Stimulated activated CD8-positive, alpha-beta memory T cell treated with anti-CD3 and anti-CD28 coated beads, Interleukin-15, amount 100 ng/mL, for 4 hours (primary cell): ENCODE results near the gene ZRANB3.
"Not testable (repeated sequence)": the region's sequence is repeated elsewhere in the genome, so short reads cannot be mapped to it uniquely, and the experiment has no call there.

Source experiments
- DNase-seq, 2 donors: peaks; one replicate each; pipeline ENCODE4 v3.0.0-alpha.2; 2020; ENCODE audit warnings: low read depth in 2 of 2

The ZRANB3 gene

DNA sequence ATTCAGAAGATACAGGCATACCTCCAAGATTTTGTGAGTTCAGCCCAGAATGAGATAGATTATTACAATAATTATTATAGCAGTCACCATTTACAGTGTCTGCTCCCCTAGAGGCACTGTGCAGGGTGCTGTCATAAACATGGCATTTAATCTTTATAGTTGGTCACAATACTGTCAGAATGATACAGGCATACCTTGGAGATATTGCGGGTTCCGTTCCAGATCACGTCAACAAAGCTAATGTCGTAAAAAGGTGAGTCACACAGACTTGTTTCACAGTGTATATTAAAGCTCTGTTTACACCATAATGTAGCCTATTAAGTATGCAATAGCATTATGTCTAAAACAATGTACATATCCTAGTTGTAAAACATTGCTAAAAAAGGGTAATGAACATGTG is 45.6 kb downstream of the ZRANB3 start:
- DNase-seq = no peak

DNA sequence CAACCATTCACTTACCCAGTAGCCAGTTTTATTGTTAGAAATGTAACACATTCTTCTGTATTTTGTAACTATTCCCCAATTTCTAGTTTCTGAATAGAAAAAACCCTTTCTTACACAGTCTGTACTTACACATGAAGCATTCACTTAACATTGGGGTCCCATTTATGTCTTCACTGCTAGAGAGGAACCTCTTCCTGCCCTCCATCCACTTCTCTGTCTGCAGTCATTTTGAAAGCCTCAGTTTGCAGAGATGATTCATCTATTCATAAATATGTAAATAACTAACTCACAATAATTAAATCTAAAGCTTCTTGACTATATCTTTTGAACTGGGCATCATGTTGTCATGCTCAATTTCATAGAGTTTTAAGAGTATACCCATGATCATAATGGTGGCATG is 55.9 kb downstream of the ZRANB3 start:
- DNase-seq = no peak

DNA sequence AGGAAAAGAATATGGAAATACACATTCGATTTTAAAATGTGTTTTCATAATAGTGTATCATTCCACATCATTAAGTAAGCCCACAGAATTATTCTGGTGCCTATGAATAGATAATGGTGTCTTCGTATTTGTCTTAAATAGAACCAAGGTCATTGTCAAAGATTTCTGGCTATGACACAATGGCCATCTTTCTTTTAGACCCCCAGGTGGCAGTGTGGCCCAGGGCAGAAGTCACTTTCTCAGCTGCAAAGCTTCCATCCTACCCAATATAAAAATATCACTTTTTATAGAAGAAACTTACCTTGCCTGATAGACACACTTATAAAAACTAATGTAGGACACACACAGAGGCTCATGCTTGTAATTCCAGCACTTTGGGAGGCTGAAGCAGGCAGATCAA is 57.5 kb downstream of the ZRANB3 start:
- no peak for DNase-seq

DNA sequence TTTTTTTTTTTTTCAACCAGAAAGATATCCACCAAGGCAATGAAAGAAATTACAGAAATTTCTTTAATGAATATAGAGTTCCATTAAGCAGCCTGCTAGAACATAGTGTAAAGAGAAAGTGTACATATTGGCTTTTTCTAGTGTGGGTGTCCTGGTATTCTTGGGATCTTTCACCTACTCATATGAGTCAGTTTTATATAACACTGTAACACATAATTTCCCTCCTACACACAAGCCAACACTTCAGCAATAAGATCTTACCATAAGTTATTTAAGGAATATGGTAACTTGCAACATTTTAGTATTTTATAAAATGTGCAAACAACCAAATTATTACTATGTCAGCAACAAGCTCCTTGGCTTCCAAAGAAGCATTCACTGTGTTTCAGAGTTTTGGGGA is 59.9 kb downstream of the ZRANB3 start:
- DNase-seq = no peak

DNA sequence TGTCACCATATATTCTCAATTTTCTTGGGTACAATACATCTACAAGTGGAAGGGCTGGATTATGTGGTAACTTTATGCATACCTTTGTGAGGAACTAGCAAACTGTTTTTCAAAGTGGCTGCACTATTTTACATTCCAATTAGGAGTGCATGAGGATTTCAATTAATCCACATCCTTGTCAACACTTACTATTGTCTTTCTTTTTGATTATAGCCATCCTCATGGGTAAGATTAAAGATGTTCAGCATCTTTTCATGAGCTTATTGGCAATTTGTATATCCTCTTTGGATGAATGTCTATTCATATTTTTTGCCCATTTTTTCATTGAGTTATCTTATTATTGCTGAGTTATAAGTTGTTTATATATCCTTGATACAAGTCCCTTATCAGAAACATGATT is 73.7 kb downstream of the ZRANB3 start:
- DNase-seq = no peak

DNA sequence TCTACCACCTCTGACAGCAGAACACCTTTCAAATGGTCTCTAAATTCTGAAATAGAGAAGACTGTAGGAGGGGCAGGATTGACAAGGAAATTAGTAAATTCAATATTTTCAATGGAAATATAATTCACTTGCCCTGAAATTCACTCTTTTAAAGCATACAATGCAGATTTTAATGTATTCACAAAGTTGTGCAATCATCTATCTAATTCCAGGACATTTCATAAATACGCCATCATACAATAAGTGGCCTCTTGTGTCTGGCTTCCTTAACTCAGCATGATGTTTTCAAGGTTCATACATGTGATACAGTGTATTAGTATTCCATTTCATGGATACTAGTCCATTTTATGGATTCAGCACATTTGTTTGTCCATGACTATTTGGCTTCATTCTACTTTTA is 74.2 kb downstream of the ZRANB3 start:
- DNase-seq = no peak

DNA sequence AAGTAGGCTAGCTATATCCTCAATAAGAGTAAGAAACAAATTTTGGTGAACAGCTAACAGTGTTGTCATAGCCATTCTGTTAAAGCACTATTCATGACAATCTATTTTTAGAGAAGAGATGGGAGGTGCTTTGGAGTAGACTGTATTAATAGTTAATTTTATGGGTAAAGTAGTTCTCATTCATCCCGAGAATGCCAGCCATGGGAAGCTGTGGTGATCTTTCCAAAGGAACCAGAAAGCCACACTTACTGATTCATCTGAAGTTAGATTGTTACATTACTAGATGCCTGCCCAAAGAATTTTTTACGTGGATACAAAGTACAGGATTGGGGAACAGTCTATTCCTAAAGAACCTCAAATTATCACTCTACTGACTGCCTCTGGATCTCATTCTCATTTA is 74.6 kb downstream of the ZRANB3 start:
- DNase-seq = no peak

DNA sequence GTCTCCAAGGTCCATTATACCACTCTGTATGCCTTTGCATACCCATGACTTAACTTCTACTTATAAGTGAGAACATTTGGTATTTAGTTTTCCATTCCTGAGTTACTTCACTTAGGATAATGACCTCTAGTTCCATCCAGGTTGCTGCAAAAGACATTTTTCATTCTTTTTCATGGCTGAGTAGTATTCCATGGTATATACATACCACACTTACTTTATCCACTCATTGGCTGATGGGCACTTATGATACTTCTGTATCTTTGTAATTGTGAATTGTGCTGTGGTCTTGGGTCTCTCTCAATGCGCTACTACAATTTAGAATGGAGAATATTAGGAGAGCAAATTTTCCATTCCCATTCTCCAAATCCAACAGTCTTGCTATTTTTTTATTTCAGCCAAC is 76.4 kb downstream of the ZRANB3 start:
- DNase-seq = no peak

DNA sequence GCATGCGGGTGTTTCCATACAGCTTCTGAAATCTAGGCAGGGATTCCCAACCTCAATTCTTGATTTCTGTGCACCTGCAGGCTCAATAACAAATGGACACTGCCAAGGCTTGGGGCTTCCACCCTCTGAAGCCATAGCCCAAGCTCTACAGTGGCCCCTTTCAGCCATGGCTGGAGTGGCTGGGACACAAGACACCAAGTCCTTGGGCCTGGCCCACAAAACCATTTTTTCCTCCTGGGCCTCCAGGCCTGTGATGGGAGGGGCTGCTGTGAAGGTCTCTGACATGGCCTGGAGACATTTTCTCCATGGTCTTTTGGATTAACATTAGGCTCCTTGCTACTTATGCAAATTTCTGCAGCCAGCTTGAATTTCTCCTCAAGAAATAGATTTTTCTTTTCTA is 78.0 kb downstream of the ZRANB3 start:
- not testable (repeated sequence) for DNase-seq

DNA sequence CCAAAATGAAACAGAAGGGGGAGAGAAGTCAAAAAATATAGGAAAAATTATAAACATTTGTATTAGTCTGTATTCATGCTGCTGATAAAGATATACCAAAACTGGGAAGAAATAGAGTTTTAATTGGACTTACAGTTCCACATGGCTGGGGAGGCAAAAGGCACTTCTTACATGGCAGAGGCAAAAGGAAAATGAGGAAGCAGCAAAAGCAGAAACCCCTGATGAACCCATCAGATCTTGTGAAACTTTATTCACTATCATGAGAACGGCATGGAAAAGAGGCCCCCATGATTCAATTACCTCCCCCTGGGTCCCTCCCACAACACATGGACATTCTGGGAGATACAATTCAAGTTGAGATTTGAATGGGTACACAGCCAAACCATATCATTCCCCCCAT is 79.1 kb downstream of the ZRANB3 start:
- DNase-seq = no peak

DNA sequence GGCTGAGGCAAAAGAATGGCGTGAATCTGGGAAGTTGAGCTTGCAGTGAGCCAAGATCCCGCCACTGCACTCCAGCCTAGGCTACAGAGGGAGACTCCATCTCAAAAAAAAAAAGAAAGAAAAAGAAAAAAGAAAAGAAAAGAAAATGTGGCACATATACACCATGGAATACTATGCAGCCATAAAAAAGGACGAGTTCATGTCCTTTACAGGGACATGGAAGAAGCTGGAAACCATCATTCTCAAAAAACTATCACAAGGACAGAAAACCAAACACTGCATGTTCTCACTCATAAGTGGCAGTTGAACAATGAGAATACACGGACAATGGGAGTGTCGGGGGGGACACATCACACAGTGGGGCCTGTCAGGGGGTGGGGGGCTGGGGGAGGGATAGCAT is 88.0 kb downstream of the ZRANB3 start:
- DNase-seq = not testable (repeated sequence)

DNA sequence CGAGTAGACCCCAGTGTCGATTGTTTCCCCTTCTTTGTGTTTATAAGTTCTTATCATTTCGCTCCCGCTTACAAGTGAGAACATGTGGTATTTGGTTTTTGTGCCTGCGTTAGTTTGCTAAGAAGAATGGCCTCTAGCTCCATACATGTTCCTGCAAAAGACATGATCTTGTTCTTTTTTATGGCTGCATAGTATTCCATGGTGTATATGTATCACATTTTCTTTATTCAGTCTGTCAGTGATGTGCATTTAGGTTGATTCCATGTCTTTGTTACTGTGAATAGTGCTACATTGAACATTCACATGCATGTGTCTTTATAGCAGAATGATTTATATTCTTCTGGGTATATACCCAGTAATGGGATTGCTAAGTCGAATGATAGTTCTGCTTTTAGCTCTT is 95.9 kb downstream of the ZRANB3 start:
- DNase-seq = not testable (repeated sequence)

DNA sequence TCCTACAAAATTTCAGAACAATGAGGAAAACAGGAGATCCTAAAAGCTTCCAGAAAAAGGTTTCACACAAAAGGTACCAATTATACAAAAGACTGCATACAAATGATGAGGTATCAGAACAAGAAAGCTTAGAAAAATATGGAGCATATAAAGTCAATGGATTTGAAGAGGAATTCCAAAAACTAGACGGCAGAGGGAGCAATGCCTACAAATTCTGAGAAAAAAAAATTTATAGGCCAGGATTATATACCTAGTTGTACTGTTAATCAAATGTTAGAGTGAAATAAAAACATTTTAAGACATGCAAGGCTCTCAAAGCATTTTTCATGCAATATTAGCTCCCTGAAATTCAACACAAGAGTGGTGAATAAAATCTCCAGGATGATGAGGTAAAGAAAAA is 106.2 kb downstream of the ZRANB3 start:
- no peak for DNase-seq

DNA sequence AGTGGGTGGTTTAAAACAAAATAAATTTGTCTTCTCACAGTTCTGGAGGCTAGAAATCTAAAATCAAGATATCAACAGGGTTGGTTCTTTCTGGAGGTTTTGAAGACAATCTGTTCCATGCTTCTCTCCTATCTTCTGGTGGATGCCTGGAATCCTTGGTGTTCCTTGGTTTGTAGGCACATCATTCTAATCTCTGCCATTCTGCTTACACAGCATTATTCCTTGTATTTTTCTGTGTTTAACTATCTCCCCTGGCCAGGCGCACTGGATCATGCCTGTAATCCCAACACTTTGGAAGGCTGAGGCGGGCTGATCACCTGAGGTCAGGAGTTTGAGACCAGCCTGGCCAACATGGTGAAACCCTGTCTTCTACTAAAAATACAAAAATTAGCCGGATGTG is 108.1 kb downstream of the ZRANB3 start:
- no peak for DNase-seq

DNA sequence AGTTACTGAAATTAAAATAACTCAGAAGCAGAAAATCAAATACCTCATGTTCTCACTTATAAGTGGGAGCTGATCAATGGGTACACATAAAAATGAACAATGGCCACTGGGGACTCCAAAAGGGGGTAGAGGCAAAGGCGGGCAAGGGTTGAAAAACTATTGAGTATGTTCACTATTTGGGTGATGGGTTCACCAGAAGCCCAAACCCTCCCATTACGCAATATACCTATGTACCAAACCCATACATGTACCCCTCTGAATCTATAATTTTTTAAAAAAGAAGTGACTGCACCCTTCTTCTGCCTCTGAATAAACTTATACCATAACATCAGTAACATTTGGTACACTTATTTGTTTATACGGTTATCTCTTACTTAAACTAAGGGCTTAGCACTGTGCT is 119.4 kb downstream of the ZRANB3 start:
- DNase-seq = no peak

DNA sequence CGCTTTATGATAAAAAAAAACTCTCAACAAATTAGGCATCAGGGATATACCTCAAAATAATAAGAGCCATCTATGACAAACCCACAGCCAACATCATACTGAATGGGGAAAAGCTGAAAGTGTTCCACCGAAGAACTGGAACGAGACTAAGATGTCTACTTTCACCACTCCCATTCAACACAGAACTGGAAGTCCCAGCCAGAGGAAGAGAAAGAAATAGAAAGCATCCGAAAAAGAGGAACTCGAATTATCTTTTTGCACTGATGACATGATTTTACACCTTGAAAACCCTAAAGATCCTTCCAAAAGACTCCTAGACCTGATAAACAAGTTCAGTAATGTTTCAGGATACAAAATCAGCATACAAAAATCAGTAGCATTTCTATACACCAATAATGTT is 121.6 kb downstream of the ZRANB3 start:
- no peak for DNase-seq

DNA sequence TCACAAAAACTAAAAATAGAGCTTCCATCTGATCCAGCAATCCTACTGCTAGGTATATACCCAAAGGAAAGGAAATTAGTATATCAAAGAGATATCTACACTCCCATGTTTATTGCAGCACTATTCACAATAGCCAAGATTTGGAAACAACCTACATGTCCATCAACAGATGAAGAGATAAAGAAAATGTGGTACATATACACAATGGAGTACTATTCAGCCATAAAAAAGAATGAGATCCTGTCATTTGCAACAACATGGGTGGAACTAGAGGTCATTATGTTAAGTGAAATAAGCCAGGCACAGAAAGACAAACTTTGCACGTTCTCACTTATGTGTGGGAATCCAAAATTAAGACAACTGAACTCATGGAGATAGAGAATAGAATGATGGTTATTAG is 134.8 kb downstream of the ZRANB3 start:
- DNase-seq = not testable (repeated sequence)

DNA sequence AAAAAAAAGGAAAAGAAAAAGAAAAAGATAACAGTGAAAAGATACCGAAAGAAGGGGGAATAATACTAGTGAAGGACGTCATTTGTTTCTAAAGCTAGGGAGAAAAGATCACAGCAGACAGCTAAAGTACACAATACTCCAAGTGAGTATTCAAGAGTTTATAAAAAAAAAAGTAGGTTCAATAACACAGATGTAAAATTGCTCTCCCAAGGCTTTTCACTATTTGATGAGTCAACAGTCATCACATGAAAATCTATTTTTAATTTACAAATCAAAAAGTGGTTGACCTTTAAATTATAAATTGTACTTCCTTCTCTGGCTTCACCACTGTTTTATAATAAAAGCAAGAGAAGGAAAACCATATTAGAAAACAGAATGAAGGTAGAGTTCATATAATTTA is 144.0 kb downstream of the ZRANB3 start:
- no peak for DNase-seq

DNA sequence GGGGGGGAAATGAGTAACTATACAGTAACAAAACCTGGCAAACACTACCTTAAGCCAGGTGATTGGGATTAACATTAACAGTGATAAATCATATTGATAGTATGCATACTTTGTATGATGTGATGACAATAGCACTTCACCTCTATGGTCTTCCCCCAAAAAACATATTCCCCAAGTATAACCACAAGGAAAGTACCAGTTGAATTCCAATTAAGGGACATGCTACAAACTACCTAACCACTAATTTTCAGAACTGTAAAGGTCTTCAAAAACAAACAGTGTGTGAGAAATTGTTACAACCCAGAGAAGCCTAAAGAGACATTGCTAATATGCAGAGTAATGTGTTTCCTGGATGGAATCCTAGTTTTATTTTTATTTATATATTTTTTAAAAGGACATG is 152.4 kb downstream of the ZRANB3 start:
- DNase-seq = no peak

DNA sequence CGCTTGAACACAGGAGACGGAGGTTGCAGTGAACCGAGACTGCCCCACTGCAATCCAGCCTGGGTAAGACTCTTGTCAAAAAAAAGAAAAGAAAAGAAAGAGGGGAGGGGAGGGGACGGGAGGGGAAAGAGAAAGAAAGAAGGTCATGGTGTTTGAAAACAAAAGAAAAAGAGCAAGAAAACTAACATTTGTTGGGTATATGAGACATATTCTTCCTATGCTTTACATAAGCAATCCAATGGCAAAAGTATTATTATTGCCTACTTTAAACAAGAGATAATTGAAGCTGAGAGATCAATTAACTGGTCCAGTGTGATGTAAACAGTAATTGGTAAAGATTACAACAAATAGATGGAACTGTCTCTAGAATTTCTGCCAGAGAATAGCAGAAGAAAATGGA is 157.3 kb downstream of the ZRANB3 start:
- DNase-seq = no peak

DNA sequence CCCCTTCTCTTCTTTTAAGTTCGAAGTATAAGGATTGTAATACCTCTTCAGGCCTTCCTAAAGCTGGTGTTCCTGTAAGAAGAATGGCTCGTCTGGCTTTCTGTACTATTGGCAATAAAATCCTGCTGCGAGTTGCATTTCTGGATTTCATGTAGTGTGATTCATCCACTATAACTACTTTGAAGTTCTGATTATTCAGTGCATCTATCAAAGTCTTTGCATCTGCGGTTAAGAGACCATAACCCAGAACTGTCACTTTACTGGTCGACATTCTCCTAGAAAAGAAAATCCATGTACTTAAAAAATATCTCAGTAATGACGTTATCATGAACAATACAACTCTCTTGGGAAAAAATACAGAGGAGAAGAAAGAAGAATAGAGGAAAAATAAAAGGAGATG is 181.1 kb downstream of the ZRANB3 start:
- DNase-seq = no peak

DNA sequence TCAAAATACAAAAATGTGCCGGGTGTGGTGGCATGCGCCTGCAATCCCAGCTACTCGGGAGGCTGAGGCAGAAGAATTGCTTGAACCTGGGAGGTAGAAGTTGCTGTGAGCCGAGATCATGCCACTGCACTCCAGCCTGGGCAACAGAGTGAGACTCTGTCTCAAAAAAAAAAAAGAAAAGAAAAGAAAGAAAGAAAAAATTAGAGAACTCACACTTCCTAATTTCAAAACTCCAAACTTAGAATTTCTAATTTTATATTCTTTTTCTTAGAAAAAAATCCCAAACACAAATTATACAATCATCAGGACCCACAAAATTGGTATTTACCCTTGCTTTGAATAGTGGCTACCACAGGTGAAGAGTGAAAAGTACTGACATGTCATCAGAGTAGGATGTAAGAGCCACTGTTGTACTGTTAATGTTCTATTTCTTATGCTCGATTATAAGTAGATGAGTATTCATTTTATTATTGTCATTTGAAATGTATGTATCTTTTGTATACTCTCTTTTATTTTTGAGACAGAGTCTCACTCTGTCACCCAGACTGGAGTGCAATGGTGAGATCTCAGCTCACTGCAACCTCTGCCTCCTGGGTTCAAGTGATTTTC is 182.8 kb downstream of the ZRANB3 start:
- DNase-seq = not testable (repeated sequence)

DNA sequence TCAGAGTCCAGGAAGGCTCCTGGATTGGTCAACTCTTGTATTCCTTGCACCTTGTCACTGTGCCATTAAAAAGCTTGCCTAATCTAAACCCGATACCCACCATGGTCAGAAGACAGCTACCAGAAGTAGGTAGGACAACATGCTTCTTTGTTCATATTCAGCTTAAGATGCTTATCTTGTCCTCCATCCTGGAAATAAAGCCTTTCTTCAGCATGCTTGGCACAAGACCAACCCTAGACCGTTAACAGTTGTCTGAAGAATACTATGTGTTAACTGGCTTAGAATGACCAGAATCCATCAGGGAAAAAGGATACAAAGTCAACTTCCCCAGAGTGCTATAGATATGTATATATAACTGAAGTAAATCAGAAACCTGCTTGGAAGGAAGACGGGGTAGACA is 193.9 kb downstream of the ZRANB3 start:
- no peak for DNase-seq

DNA sequence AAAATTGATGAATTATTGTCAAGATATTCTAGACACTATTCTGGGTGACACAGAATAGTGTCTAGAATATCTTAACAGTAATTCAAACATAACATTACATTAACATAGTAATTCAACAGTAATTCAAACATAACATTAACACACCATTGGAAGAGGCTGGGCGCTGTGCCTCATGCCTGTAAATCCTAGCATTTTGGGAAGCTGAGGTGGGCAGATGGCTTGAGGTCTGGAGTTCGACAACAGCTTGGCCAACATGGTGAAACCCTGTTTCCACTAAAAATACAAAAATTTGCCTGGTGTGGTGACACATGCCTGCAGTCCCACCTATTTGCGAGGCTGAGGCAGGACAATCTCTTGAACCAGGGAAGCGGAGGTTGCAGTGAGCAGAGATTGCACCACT is 195.8 kb downstream of the ZRANB3 start:
- no peak for DNase-seq

DNA sequence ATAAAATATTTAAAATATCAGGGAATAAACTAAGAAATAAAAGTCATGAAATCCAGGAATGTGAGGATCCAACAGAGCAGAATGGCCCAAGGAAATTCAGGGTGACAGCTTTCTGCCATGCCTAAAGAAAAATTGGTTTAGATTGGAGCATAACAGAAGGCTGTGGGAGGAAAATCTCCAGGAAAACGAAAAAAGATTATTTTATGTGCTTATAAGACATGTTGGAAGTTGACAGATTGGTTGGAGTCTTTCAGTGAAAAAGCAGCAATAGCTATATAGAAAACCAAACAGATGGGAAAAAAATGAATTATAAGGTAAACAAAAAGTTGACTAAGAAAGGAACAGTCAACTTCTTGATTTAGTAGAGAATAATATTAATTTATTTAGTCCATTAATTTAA is 203.9 kb downstream of the ZRANB3 start:
- DNase-seq = no peak
